Thyroid gland (tissue), 4 donors: Measurements from ENCODE around the gene RSRC2. TPM values are rescaled to one million over a fixed set of nuclear protein-coding genes. Genes with fewer than 3 reads are reported as not detected.
"Not testable (repeated sequence)": the region's sequence is repeated elsewhere in the genome, so short reads cannot be mapped to it uniquely, and the experiment has no call there.

Experiments
- DNase-seq, 2 donors: peaks; one replicate each; pipeline ENCODE4 v3.0.0-alpha.2; 2019
- H3K27ac ChIP-seq, 3 donors: fragments of 200-600 bp; sonication (generic); 1 replicate in 2 of 3; 2 replicates in 1 of 3; pipeline ENCODE4 v1.5.1; 2016 to 2019; ENCODE audit warnings: mild to moderate bottlenecking in 1 of 3, moderate library complexity in 1 of 3
- H3K27me3 ChIP-seq: fragments of 200-600 bp; sonication (generic); one replicate; pipeline ENCODE4 v1.5.1; 2019
- H3K36me3 ChIP-seq, 2 donors: fragments of 200-600 bp; sonication (generic); one replicate each; pipeline ENCODE4 v1.5.1; 2016 to 2019
- H3K4me1 ChIP-seq, 2 donors: fragments of 200-600 bp; sonication (generic); one replicate each; pipeline ENCODE4 v1.5.1; 2017 to 2019
- H3K4me3 ChIP-seq, 3 donors: fragments of 200-600 bp; sonication (generic); replicated peaks in 1 of 3; 1 replicate in 2 of 3; 2 replicates in 1 of 3; pipeline ENCODE4 v1.5.1; 2016; ENCODE audit warnings: mild to moderate bottlenecking in 1 of 3
- H3K9me3 ChIP-seq: fragments of 200-600 bp; sonication (generic); one replicate; pipeline ENCODE4 v1.5.1; 2017
- POLR2A ChIP-seq, 2 donors: fragments of 450-650 bp; IDR thresholded peaks; one replicate each; pipeline ENCODE4 v1.6.1; 2017; ENCODE audit warnings: antibody characterized with exemption in 2 of 2, mild to moderate bottlenecking in 2 of 2, moderate library complexity in 1 of 2
- WGBS, 2 donors: methylation state at CpG; one replicate each; pipeline ENCODE4 v1.1.5; 2017; 5-methylcytosine and 5-hydroxymethylcytosine counted together
- intact Hi-C: fragments of 100-400 bp; cut with DNase I; formaldehyde crosslinking; loops from one replicate; pipeline ENCODE4 v1.15.1; 2023
- total RNA-seq, 4 donors: library from RNA; depleted of rRNA; stranded (reverse); fragments of >200 nt; gene quantifications; one replicate each; pipeline ENCODE4 v1.2.3, GENCODE V29; 2016
- TF ChIP-seq, protein P1 (sequence below), 6 experiments: fragments of 200-600 bp in 3 of 6; fragments of 450-650 bp in 3 of 6; sonication (generic) in 3 of 6; IDR thresholded peaks; one replicate each; pipeline ENCODE4 v1.5.1; 2016 to 2019; ENCODE audit warnings: antibody characterized with exemption in 6 of 6, mild to moderate bottlenecking in 2 of 6, inconsistent platforms in 1 of 6, moderate library complexity in 1 of 6

RSRC2 gene
- total RNA-seq, 4 donors from 2014 or later: 70.4 to 93.2 (median 87.5) TPM

DNA sequence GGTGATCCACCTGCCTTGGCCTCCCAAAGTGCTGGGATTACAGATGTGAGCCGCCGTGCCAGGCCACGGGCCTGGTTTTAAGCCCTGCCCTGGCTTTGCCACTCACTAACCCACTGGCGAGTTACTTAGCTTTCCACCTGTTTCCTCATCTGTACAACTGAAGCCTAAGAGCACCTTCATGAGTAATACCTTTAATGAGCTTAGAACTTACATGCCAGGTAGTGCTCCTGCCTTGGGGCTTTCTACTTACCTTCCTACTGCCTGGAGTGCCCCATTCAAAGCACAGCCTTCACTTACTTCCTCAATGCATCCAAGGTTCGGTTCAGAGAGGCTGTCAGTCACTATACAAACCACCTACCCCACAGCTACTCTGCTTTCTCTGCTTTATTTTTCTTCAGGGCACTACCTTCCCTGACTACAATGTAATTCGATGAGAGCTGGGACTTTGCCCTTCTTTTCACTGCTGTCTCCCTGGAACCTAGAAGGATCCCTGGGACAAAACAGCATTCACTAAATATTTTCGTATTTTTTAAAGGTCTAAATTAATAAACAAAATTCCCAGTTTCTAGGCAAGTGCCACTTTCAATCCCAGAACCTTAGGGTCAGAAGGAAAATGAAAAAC lies 39.8 kb downstream of the RSRC2 start:
- Histone ChIP-seq H3K27ac (no peak overlapping the region), H3K36me3 (peaks cover 39 to 55% of the 10 kb centered on the region in 2 donors), H3K9me3 (no peaks in the 10 kb centered on the region), H3K4me3 (no peak overlapping the region), H3K4me1 (no peaks in the 10 kb centered on the region), H3K27me3 (no peaks in the 10 kb centered on the region)
- DNase-seq: no peak
- intact Hi-C loops: no loop called here
- WGBS, 2 donors: 98 to 99% methylated on average over 7 of the region's 7 CpGs
- TF ChIP-seq, protein P1, sequence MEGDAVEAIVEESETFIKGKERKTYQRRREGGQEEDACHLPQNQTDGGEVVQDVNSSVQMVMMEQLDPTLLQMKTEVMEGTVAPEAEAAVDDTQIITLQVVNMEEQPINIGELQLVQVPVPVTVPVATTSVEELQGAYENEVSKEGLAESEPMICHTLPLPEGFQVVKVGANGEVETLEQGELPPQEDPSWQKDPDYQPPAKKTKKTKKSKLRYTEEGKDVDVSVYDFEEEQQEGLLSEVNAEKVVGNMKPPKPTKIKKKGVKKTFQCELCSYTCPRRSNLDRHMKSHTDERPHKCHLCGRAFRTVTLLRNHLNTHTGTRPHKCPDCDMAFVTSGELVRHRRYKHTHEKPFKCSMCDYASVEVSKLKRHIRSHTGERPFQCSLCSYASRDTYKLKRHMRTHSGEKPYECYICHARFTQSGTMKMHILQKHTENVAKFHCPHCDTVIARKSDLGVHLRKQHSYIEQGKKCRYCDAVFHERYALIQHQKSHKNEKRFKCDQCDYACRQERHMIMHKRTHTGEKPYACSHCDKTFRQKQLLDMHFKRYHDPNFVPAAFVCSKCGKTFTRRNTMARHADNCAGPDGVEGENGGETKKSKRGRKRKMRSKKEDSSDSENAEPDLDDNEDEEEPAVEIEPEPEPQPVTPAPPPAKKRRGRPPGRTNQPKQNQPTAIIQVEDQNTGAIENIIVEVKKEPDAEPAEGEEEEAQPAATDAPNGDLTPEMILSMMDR (IDR thresholded peaks at IDR 0.05): no peak
- TF ChIP-seq POLR2A (IDR thresholded peaks at IDR 0.05): no peak

DNA sequence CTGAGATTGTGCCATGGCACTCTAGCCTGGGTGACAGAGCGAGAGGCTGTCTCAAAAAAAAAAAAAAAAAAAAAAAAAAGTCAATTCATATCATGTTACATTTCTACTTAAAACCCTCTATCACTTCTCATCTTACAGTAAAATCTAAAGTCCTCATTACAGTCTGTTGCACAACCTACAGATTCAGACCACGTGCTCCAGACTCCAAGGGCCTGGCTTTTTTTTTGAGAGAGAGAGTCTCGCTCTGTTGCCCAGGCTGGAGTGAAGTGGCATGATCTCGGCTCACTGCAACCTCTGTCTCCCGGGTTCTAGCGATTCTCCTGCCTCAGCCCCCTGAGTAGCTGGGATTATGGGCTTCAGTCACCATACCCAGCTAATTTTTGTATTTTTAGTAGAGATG lies 40.4 kb downstream of the RSRC2 start:
- H3K9me3 ChIP-seq, H3K27ac ChIP-seq, H3K27me3 ChIP-seq, DNase-seq, H3K4me3 ChIP-seq, H3K4me1 ChIP-seq, intact Hi-C loops: not testable (repeated sequence)
- WGBS, 2 donors: 61 to 66% methylated on average over 6 of the region's 6 CpGs
- peaks cover 42 to 57% of the 10 kb centered on the region in 2 donors for H3K36me3 ChIP-seq

DNA sequence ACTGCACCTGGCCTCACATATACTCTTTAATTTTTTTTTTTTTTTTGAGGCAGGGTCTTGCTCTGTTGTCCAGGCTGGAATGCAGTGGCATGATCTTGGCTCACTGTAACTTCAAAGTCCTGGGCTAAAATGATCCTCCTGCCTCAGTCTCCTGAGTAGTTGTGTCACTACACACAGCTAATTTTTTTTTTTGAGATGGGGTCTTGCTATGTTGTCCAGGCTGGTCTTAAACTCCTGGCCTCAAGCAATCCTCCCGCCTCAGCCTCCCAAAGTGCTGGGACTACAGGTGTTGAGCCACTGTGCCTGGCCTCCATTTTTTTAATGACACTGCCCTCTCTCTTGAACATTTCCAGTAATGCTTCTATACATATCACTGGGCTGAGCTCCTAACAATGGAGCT lies 42.4 kb downstream of the RSRC2 start:
- H3K27ac ChIP-seq, DNase-seq, H3K27me3 ChIP-seq, H3K9me3 ChIP-seq, H3K4me1 ChIP-seq, intact Hi-C loops, H3K4me3 ChIP-seq: not testable (repeated sequence)
- WGBS, 2 donors: 94 to 100% methylated on average over 1 of the region's 1 CpG
- peaks cover 57 to 70% of the 10 kb centered on the region in 2 donors for H3K36me3 ChIP-seq

DNA sequence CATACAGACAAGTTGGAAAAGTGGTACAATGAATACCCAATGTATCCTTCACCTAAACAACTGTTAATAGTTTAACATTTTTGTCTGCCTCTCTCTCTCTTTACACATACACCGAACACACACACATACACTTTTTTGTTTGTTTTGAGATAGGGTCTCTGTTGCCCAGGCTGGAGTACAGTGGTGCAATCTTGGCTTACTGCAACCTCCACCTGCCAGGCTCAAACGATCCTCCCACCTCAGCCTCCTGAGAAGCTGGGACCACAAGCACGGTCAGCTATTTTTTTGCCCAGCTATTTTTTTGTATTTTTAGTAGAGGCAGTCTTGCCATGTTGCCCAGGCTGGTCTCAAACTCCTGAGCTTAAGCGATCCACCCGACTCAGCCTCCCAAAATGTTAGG lies 42.8 kb downstream of the RSRC2 start:
- Histone ChIP-seq H3K9me3 (no peaks in the 10 kb centered on the region), H3K4me1 (no peaks in the 10 kb centered on the region), H3K4me3 (no peak overlapping the region), H3K27ac (no peak overlapping the region), H3K36me3 (peaks cover 53 to 70% of the 10 kb centered on the region in 2 donors), H3K27me3 (no peaks in the 10 kb centered on the region)
- no peak for TF ChIP-seq POLR2A (IDR thresholded peaks at IDR 0.05)
- TF ChIP-seq, protein P1 (IDR thresholded peaks at IDR 0.05): no peak
- no peak for DNase-seq
- 97 to 98% methylated on average over 5 of the region's 5 CpGs for WGBS, 2 donors
- intact Hi-C loops: no loop called here

DNA sequence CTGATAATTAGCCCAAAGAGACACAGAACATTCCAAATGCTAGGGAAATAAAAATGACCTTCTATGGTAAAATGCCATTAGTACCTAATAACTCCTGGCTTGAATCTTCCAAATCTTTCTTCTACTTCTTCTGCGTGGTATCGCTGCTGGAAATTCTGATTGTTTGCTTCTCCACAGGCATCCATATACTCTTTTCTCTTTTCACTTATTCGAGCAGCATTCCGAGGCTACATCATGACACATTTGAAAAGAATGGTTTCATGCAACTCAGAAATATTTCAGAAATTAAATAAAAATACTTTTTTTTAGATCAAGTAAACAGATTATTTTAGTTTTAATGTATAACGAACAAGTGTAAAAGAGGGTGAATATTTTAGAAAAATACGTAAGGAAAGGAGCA lies 44.9 kb downstream of the RSRC2 start:
- H3K9me3 ChIP-seq: no peaks in the 10 kb centered on the region
- H3K4me1 ChIP-seq: no peaks in the 10 kb centered on the region
- H3K4me3 ChIP-seq: no peak overlapping the region
- WGBS, 2 donors: 93 to 96% methylated on average over 6 of the region's 6 CpGs
- no peak overlapping the region for H3K27ac ChIP-seq
- H3K36me3 ChIP-seq: peaks cover 56 to 74% of the 10 kb centered on the region in 2 donors
- TF ChIP-seq, protein P1 (IDR thresholded peaks at IDR 0.05): no peak
- TF ChIP-seq POLR2A (IDR thresholded peaks at IDR 0.05): no peak
- DNase-seq: no peak
- intact Hi-C loops: no loop called here
- no peaks in the 10 kb centered on the region for H3K27me3 ChIP-seq

DNA sequence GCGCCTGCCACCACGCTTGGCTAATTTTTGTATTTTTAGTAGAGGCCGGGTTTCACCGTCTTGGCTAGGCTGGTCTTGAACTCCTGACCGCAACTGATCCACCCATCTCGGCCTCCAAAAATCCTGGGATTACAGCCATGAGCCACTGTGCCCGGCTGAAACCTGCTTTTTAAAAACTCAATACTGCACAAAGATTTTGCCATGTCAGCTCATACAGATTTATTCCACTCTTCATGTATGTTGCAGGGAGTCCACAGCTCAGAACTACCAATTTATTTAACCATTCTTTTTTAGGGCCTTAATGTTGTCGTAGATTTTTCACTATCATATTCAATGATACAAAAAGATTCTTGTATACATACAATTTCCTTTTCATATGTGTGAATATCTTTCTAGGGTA lies 46.0 kb downstream of the RSRC2 start:
- no peaks in the 10 kb centered on the region for H3K4me1 ChIP-seq
- H3K9me3 ChIP-seq: no peaks in the 10 kb centered on the region
- intact Hi-C loops: no loop called here
- H3K27ac ChIP-seq: no peak overlapping the region
- peaks cover 58 to 81% of the 10 kb centered on the region in 2 donors for H3K36me3 ChIP-seq
- 96 to 98% methylated on average over 8 of the region's 8 CpGs for WGBS, 2 donors
- H3K4me3 ChIP-seq: no peak overlapping the region
- H3K27me3 ChIP-seq: no peaks in the 10 kb centered on the region
- no peak for DNase-seq
- TF ChIP-seq, protein P1 (IDR thresholded peaks at IDR 0.05): no peak
- no peak for TF ChIP-seq POLR2A (IDR thresholded peaks at IDR 0.05)
